Measurements from ENCODE around the gene PEX12.
"Not testable (repeated sequence)": the region's sequence is repeated elsewhere in the genome, so short reads cannot be mapped to it uniquely, and the experiment has no call there.

Gene PEX12

GRCh38 chr17:35578197-35578928, at the start of gene PEX12:
Gene PEX12, minus strand, starts transcription at chr17:35578571. Its CDS starts 550 bp downstream, at chr17:35578021.
- DNase-seq, result peak; percentile 84 to 86

DNA sequence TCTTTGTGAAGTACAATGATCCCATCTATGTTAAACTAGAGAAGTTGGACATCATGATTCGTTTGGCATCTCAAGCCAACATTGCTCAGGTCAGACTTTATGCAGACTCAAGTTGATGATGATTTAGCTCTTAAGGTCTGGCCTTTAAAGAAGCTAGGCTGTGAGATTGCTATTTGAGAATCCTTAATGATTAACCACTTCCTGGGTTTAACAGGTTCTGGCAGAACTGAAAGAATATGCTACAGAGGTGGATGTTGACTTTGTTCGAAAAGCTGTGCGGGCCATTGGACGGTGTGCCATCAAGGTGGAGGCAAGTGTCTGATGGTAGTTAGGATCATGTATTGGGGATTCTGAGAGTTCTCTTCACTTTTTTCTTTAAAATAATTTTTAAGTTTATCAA, 49.0 kb upstream of the PEX12 start:
- no peak for DNase-seq

DNA sequence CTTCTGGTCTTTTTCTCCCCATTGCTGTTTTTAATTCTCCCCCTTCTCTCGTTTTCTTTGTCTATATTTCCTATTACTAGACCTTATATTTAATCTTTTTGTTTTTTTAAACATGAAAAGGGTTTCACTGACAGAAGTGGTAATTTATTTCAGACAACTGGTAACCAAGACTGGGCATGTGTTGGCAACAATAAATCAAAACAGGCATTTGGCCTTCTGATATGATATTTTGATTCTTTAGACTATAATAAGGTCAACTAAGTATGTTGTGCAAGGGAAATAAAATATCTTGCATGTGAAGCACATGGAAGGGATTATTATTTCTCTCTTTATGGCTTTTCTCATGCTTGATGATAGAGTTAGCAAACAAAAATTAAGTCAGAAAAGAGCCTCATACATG, 43.4 kb upstream of the PEX12 start:
- DNase-seq, result no peak

GRCh38 chr17:35618628-35619027, 40.3 kb upstream of the PEX12 start:
- no peak for DNase-seq

DNA sequence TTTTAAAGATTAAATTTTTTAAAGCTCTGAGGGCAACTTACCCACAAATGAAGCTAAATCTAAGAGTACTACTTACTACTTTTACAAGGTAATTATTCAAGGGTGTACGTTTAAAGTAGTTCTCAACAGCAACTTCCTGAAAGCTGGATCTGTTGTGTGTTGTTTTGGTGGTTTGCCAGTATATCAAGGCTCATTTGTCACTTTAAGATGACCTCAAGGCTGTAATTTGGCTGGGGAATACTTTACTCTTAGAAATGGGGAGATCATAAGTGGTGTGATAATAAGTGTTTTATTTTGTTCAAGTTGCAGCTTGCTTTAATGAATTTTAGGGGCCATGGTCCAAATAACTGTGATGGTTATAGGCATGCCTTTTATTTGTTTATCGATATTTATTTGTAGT, 39.1 kb upstream of the PEX12 start:
- DNase-seq, result no peak

- no peak for DNase-seq
Observed at GRCh38 chr17:35616536-35616935, 38.2 kb upstream of the PEX12 start.

DNA sequence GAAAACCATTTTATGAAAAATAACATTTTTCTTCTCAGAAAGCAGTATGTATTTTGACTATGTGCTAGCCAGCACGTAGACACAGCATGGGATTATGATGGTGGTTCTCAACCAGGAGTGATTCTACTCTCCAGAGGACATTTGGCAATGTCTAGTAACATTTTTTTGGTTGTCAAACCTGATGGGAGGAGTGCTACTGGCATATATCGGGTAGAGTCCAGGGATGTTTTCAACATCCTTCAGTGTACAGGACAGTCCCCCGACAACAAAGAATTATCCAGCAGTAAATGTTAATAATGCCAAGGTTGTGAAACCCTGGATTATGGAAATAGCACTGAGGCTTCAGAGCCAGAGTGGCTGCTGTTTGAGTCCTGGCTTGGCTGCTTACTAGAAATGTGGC, 36.4 kb upstream of the PEX12 start:
- no peak for DNase-seq

DNA sequence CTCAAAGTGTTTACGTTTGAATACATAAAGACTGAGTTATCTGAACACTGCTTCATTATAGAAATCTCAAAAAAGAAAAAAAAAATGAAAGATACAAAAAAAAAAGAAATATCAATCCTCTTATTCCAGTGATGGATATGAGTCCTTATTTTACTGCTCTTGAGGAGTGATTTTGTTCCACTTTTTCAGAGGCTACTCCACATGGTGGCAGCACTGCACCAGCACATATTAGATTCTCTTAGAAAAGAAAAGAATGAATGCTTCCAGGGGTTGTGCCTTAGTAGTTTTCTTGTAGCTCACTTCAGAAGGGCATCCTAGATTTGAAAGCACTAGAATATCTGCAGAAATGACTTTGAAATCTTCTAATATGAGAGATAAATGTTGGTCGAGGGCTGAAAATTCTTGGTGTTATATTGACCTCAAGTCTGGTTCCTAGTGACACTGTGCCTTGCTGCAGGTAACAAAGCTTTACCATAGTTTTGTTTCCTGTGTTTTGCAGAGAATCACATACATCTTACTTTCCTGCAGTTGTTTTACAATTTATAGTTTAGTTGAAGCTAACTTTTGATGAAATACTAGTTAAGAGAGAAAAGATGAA, 34.7 kb upstream of the PEX12 start:
- DNase-seq, result peak; percentile 28 to 39

DNA sequence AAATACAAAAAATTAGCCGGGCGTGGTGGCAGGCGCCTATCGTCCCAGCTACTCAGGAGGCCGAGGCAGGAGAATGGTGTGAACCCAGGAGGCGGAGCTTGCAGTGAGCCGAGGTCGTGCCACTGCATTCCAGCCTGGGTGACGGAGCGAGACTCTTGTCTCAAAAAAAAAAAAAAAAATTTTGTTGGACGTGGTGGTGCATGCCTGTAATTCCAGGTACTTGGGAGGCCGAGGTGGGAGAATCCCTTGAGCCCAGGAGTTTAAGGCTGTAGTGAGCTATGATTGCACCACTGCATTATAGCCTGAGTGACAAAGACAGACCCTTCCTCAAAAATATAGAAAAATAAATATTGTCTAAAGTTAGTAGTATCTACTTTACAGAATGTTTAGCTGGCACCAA, 32.4 kb upstream of the PEX12 start:
- not testable (repeated sequence) for DNase-seq

- no peak for DNase-seq
Observed at GRCh38 chr17:35609831-35610230, 31.5 kb upstream of the PEX12 start.

- DNase-seq, result no peak
Observed at GRCh38 chr17:35607239-35607847, 29.0 kb upstream of the PEX12 start.

DNA sequence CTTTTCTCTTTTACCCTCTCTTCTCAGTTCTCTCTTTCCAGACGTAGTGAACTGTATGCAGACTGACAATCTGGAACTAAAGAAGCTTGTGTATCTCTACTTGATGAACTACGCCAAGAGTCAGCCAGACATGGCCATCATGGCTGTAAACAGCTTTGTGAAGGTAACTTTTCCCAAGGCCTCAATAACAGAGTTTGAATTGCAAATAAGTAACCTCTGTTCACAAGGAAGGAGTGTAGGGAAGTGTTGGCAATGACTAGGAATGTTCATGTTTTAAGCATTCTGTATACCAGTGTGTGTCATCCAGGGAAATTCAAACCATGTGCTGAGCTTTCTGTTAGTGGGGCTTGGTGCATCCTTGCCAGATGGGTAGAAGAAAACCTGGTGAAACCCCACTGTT, 27.3 kb upstream of the PEX12 start:
- DNase-seq, result no peak

- no peak for DNase-seq
Observed at GRCh38 chr17:35603674-35604073, 25.3 kb upstream of the PEX12 start.

DNA sequence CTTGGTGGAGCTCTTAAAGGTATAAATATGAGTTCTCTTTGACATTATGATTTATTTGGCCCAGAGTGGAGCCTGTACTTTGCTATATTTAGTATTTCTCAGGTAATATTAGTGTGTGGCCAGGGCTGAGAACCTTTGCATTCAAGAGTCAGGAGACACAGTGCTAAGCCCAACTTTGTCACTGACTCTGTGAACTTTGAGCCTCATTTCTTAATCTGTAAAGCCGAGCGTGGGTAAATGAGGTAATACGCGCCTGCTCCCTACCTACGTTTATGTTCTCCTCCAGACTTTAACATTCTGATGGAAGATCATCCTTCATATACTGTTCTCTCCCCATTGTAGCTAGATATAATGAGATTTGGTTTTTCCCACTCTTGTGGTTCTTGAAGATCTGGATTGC, 19.2 kb upstream of the PEX12 start:
- no peak for DNase-seq

DNA sequence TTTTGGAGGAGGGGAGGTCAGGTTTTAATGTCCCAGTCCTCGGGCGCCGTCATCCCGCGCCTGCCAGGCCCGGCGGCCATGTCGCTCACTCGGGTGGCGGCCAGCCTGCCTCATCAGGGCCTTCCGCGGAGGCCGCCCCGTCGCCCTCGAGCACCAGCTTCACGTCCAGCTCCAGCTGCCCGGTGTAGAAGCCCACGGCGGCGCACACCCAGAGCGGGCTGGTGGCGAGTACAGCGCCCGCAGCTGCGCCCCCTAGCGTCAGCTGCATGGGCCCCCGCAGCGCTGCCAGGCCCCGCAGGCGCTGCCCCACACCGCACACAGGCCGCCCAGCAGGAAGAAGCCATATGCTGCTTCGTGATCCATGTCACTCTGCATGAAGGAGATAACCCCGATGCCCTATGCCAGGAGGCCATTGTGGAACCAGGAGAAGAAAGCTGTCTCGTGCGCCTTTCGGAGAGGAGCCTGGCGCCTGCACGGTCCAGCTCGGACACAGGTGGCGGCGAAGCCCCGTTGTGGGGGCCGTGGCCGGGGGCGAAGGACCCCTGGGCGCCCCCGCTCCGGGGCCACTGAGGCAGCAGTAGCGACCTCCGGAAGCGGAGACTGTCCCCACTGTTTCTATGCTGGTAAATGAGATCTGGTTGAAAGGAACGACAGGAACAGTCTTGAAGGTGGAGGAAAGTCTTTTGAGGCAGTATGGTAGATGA, 18.3 kb upstream of the PEX12 start:
- no peak for DNase-seq

DNA sequence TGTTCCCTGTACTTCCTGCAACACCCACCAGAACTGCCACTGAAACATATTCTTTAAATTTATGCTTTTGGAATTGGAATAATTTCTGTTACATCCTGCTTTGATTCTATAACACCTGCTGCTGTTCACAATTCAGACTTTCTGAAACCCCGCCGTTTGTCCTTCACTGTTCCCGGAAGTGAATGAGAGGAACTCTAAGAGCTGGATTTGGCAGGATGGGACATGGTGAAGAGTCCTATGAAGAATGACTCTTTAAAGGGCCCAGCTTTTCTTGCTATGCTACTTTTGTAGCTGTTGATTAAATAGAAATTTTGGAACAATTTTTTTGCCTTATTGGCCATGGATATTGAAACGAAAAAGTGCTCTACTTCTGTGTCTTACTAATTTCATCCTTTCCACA, 17.7 kb upstream of the PEX12 start:
- no peak for DNase-seq

GRCh38 chr17:35588196-35588920, 10.0 kb upstream of the PEX12 start:
- no peak for DNase-seq

DNA sequence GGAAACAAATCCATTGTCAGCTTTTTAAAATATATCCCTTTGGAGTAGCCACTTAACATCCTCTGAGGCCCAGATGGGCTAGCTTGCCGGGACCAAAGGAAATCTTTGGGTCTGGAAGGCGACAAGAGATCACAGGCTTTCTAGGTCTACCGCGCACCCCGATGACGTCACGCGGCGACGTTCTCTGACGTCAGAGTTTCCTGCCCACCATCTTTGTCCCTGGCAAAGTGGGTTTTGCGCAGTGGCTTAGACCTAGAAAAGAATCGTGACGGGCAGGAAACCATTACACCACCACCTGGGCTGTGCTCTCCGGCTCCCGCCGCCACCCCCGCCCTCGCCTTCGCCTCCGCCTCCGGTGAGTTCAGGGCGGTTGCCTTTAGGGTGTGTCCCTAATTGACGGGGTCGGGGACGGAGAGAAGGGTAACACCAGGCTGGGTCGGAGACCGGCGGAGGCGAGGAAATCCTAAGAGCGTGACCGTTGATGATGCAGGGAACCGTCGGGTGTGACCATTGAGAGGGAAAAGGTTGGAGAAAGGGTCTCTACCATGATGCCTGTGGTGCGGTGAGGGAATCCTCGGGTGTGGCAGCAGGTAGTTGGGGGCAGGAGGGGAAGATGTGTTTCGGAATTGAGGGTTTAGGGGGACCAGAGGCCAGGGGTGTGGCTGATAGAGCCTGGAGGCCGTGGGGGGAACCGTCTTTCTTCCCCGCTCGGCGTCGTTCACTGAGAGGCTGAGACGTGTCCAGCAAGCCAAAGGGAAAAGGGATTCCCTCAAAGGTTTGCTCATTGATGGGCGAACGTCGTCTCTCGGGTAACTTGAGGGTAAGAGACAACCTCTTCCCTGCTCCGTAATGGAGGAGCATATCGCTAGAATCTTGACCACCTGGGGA, 8.9 kb upstream of the PEX12 start, which contains the start of gene AP2B1:
AP2B1 (plus strand) TSS at position 249 of the 888 bp plus-strand sequence. CDS start 6,709 bp downstream, outside the sequence.
- peak; percentile 97 for DNase-seq

DNA sequence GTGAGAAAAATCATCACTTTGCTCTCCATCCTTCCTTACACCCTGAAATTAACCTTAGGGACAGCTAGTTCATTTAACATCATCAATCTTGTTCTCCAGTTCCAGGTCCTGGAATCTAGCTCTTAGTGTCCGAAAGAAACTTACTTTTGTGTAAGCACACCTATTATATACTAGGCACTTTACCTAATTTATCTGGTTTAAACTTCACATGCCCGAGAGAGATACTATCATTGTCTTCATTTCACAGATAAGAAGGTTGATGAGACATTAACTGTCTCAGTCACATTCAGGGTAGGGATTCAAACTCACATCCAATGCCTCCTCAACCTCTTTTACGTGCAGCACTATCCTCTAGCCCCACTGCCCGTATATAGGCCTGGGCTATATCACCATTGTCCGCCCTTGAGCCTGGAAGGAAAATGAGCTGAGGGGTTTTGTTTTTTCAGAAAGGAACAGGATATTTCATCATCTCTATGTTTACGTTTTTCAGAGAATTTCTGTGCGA, 8.2 kb upstream of the PEX12 start:
- DNase-seq, result peak in 1 of 2 donors; percentile 29

GRCh38 chr17:35584061-35584460, 5.7 kb upstream of the PEX12 start:
- DNase-seq, result no peak

- no peak for DNase-seq
Observed at GRCh38 chr17:35578929-35579432, 610 bp upstream of the PEX12 start.

Measured in stimulated activated CD4-positive, alpha-beta T cell treated with anti-CD3 and anti-CD28 coated beads, Interleukin-2, amount 100 ng/mL, for 24 hours (primary cell).